ENCODE data around the gene RELL1.

The RELL1 gene

DNA sequence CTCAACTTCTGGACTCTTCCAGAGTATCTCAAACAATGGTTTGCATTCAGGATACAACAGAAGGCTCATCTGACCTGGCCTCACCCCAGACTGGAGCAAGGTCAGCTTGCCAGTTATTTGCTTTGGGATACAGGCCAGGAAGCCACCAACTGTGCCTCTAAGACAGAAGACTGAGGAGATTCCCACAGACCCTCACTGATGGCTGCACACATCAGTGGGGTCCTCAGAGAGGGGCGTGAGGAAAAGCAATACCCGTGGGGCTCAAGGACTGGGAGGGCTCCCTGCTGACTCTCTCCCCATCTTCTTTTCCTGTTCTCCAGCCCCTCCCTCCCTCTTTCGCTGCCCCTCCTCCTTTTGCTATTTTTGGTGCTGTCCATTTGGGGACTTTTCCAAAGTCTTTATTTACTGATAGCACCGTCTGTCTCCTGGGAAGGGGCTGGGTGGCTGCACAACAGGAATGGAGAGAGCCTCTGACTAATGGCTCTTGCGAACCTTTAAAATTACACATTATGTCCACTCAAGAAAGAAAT, 23.2 kb downstream of the RELL1 start:
- H3K4me1 Mint-ChIP-seq, result peaks cover 87% of the 10 kb centered on the region
- peak overlapping the region in 2 of 3 experiments; percentile 57 to 64 for H3K4me3 Mint-ChIP-seq
- TF ChIP-seq, protein P1, sequence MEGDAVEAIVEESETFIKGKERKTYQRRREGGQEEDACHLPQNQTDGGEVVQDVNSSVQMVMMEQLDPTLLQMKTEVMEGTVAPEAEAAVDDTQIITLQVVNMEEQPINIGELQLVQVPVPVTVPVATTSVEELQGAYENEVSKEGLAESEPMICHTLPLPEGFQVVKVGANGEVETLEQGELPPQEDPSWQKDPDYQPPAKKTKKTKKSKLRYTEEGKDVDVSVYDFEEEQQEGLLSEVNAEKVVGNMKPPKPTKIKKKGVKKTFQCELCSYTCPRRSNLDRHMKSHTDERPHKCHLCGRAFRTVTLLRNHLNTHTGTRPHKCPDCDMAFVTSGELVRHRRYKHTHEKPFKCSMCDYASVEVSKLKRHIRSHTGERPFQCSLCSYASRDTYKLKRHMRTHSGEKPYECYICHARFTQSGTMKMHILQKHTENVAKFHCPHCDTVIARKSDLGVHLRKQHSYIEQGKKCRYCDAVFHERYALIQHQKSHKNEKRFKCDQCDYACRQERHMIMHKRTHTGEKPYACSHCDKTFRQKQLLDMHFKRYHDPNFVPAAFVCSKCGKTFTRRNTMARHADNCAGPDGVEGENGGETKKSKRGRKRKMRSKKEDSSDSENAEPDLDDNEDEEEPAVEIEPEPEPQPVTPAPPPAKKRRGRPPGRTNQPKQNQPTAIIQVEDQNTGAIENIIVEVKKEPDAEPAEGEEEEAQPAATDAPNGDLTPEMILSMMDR (IDR thresholded peaks at IDR 0.05; ENCODE audit: unreplicated experiment in 3 of 3), result no peak
- H3K9me3 Mint-ChIP-seq, result no peaks in the 10 kb centered on the region
- H3K27me3 Mint-ChIP-seq (ENCODE audit: low read depth), result no peaks in the 10 kb centered on the region
- peak overlapping the region; percentile 67 to 92 (median 86) for H3K27ac Mint-ChIP-seq
- H3K36me3 Mint-ChIP-seq (ENCODE audit: low read depth), result peaks cover 9% of the 10 kb centered on the region

DNA sequence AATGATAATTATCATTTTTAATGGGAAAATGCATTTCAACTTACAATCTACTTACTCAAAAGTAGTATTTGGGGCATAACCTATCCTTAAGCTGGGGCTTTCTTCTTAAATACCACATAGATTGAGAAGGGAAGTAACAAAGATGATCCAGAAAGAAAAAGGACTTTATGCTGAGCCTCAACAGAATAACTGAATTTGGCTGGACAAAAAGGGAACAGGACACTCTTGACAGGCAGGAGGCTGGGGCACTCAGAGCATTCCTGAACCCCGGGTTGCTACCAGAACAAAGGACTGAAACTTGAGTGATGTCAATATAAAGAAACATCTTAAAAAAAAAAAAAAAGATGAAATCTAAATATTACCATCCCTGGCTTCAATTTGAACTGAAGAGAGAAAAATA, 23.9 kb downstream of the RELL1 start:
- peak overlapping the region; percentile 67 to 92 (median 86) for H3K27ac Mint-ChIP-seq
- H3K36me3 Mint-ChIP-seq (ENCODE audit: low read depth), result peaks cover 8% of the 10 kb centered on the region
- peak overlapping the region in 1 of 3 experiments; percentile 57 for H3K4me3 Mint-ChIP-seq
- H3K9me3 Mint-ChIP-seq, result peaks cover under 1% of the 10 kb centered on the region
- H3K4me1 Mint-ChIP-seq, result peaks cover 86% of the 10 kb centered on the region
- H3K27me3 Mint-ChIP-seq (ENCODE audit: low read depth), result no peaks in the 10 kb centered on the region
- TF ChIP-seq, protein P1 (IDR thresholded peaks at IDR 0.05; ENCODE audit: unreplicated experiment in 3 of 3), result no peak

DNA sequence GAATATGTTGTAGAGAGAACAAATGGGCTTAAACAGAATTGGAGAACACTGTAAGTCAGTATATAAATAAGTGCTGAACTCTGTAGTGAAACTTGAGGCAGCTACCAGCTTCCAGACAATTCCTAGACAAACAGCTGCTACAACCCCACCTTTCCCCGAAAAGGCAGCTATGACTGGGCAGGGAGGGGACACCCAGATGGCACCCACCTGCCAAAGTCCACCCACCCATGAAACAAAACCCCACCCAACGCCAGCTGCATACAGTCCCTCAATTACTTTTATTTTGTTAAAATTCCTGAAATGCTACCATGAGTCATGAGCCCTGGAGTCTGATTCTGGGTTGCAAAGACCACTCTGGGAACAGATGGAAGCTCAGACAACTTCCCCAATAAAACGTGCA, 24.4 kb downstream of the RELL1 start:
- Mint-ChIP-seq H3K4me1 (peaks cover 85% of the 10 kb centered on the region), H3K9me3 (peaks cover 2% of the 10 kb centered on the region), H3K27ac (peak overlapping the region; percentile 67 to 92 (median 86)), H3K4me3 (peak overlapping the region in 2 of 3 experiments; percentile 21 to 71), H3K27me3 (ENCODE audit: low read depth) (no peaks in the 10 kb centered on the region), H3K36me3 (ENCODE audit: low read depth) (peaks cover 7% of the 10 kb centered on the region)
- TF ChIP-seq, protein P1 (IDR thresholded peaks at IDR 0.05; ENCODE audit: unreplicated experiment in 3 of 3), result no peak

DNA sequence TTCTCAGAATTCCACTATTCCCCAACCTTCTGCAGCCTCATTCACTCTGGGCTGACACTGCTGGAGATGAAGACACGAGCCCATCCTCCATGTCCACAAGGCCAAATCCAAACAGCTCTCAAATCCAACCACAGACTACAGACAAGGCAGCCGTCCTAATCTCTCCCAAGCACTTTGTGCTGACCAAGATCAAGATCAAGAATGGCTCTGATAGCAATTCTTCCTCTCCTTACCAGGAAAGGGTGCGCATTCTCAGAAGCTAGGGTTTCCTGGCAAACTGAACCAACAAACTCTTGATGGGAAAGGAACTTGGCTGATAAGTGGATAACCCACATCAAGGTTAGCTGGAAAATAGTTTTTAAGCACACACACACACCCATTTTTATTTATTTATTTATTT, 26.5 kb downstream of the RELL1 start:
- Mint-ChIP-seq H3K27me3 (ENCODE audit: low read depth) (no peaks in the 10 kb centered on the region), H3K9me3 (peaks cover 4% of the 10 kb centered on the region), H3K4me3 (peak overlapping the region in 1 of 3 experiments; percentile 23)

DNA sequence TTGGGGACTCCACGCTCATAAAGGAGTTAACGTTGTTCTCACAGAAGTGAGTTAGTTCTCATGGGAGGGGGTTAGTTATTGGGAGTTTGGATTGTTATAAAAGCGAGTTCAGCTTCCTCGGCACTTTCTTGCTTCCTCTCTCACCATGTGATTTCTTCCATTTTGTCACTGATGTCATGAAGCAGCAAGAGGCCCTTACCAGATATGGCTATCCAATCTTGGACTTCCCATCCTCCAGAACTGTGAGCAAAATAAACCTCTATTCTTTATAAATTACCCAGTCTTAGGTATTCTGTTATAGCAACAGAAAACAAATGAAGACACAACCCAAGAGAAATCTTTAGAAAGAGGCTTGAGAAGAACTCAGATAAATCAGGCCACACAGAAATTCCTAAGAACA, 29.5 kb downstream of the RELL1 start:
- peaks cover 52% of the 10 kb centered on the region for H3K4me1 Mint-ChIP-seq

More for the DNA sequence above, 26.5 kb downstream of the RELL1 start:
- H3K36me3 Mint-ChIP-seq (ENCODE audit: low read depth), result peaks cover 23% of the 10 kb centered on the region
- TF ChIP-seq, protein P1 (IDR thresholded peaks at IDR 0.05; ENCODE audit: unreplicated experiment in 3 of 3), result no peak
- H3K27ac Mint-ChIP-seq, result peak overlapping the region in 2 of 3 experiments; percentile 24 to 33
- H3K4me1 Mint-ChIP-seq, result peaks cover 70% of the 10 kb centered on the region

More for the DNA sequence above, 29.5 kb downstream of the RELL1 start:
- peaks cover 27% of the 10 kb centered on the region for H3K36me3 Mint-ChIP-seq (ENCODE audit: low read depth)
- H3K4me3 Mint-ChIP-seq, result no peak overlapping the region
- peaks cover 4% of the 10 kb centered on the region for H3K9me3 Mint-ChIP-seq
- no peak overlapping the region for H3K27ac Mint-ChIP-seq
- TF ChIP-seq, protein P1 (IDR thresholded peaks at IDR 0.05; ENCODE audit: unreplicated experiment in 3 of 3), result no peak
- no peaks in the 10 kb centered on the region for H3K27me3 Mint-ChIP-seq (ENCODE audit: low read depth)

All from nephron (organoid).